Measurements from ENCODE around the gene ELF1.

Gene ELF1

GRCh38 chr13:41019011-41019487, at the start of gene ELF1:
Gene ELF1, minus strand, starts transcription at chr13:41019316. Its CDS starts 37,262 bp downstream, at chr13:40982054.
- peak within 1 kb of the TSS; percentile 31 to 48 (median 40) for H3K4me3 ChIP-seq
- H3K27ac ChIP-seq = peak within 1 kb of the TSS; percentile 52 to 97 (median 90)

- Histone ChIP-seq H3K4me3 (no peak overlapping the region), H3K27ac (peak overlapping the region in 1 of 21 experiments; percentile 38)
These were observed 46.0 kb upstream of the ELF1 start for GRCh38 chr13:41065078-41065477.

- Histone ChIP-seq H3K4me3 (no peak overlapping the region), H3K27ac (peak overlapping the region in 3 of 21 experiments; percentile 26 to 46 (median 38))
These were observed 45.4 kb upstream of the ELF1 start for GRCh38 chr13:41064493-41064892.

- peak overlapping the region; percentile 83 to 99 (median 95) for H3K27ac ChIP-seq
- peak overlapping the region; percentile 50 to 92 (median 60) for H3K4me3 ChIP-seq
These were observed 43.1 kb upstream of the ELF1 start for GRCh38 chr13:41061914-41062837.

- peak within 1 kb of the TSS; percentile 50 to 92 (median 60) for H3K4me3 ChIP-seq
- H3K27ac ChIP-seq = peak within 1 kb of the TSS; percentile 83 to 99 (median 95)
These were observed 42.2 kb upstream of the ELF1 start, which contains the start of gene WBP4 for GRCh38 chr13:41061075-41061913. Gene WBP4, plus strand, starts transcription at chr13:41061509. Its CDS starts 165 bp downstream, at chr13:41061674.

GRCh38 chr13:41060724-41061074, 41.6 kb upstream of the ELF1 start:
- peak overlapping the region; percentile 50 to 92 (median 60) for H3K4me3 ChIP-seq
- peak overlapping the region; percentile 83 to 99 (median 95) for H3K27ac ChIP-seq

- Histone ChIP-seq H3K27ac (peak overlapping the region; percentile 83 to 99 (median 95)), H3K4me3 (peak overlapping the region; percentile 50 to 92 (median 60))
These were observed 41.1 kb upstream of the ELF1 start for GRCh38 chr13:41060082-41060723.

- Histone ChIP-seq H3K4me3 (peak overlapping the region; percentile 50 to 92 (median 60)), H3K27ac (peak overlapping the region; percentile 83 to 99 (median 95))
These were observed 40.5 kb upstream of the ELF1 start for GRCh38 chr13:41059456-41060081.

GRCh38 chr13:41058295-41059070, 39.4 kb upstream of the ELF1 start:
- H3K4me3 ChIP-seq = peak overlapping the region in 6 of 7 experiments; percentile 50 to 92 (median 58)
- H3K27ac ChIP-seq = peak overlapping the region in 14 of 21 experiments; percentile 12 to 99 (median 96)

- Histone ChIP-seq H3K4me3 (no peak overlapping the region), H3K27ac (peak overlapping the region in 2 of 21 experiments; percentile 89 to 97)
These were observed 38.0 kb upstream of the ELF1 start for GRCh38 chr13:41056826-41057711.

- peak overlapping the region in 2 of 21 experiments; percentile 12 to 13 for H3K27ac ChIP-seq
These were observed 37.1 kb upstream of the ELF1 start for GRCh38 chr13:41056194-41056593.

GRCh38 chr13:41054919-41055619, 36.0 kb upstream of the ELF1 start:
- Histone ChIP-seq H3K4me3 (no peak overlapping the region), H3K27ac (peak overlapping the region in 5 of 21 experiments; percentile 10 to 38 (median 15))

More at GRCh38 chr13:41056194-41056593, 37.1 kb upstream of the ELF1 start:
- no peak overlapping the region for H3K4me3 ChIP-seq

- peak overlapping the region in 5 of 21 experiments; percentile 2 to 66 (median 18) for H3K27ac ChIP-seq
- no peak overlapping the region for H3K4me3 ChIP-seq
These were observed 35.2 kb upstream of the ELF1 start for GRCh38 chr13:41054212-41054877.

- Histone ChIP-seq H3K4me3 (no peak overlapping the region), H3K27ac (peak overlapping the region in 9 of 21 experiments; percentile 9 to 75 (median 28))
These were observed 34.3 kb upstream of the ELF1 start for GRCh38 chr13:41053384-41053826.

GRCh38 chr13:41052441-41052840, 33.3 kb upstream of the ELF1 start:
- Histone ChIP-seq H3K27ac (peak overlapping the region in 1 of 21 experiments; percentile 10), H3K4me3 (no peak overlapping the region)
